ENCODE results near the gene DRC3.

Gene DRC3

GRCh38 chr17:18045691-18046350 lies 73.2 kb downstream of the DRC3 start:
- DNase-seq (ENCODE audit: low read depth, low spot score): no peak

- no peak for DNase-seq (ENCODE audit: low read depth, low spot score)
Observed at GRCh38 chr17:18055597-18055996, 82.9 kb downstream of the DRC3 start.

GRCh38 chr17:18056214-18056613 lies 83.6 kb downstream of the DRC3 start:
- no peak for DNase-seq (ENCODE audit: low read depth, low spot score)

- DNase-seq (ENCODE audit: low read depth, low spot score): no peak
Observed at GRCh38 chr17:18059283-18059682, 86.6 kb downstream of the DRC3 start.

- no peak for DNase-seq (ENCODE audit: low read depth, low spot score)
Observed at GRCh38 chr17:18064053-18064452, 91.4 kb downstream of the DRC3 start.

GRCh38 chr17:18065546-18065945 lies 92.9 kb downstream of the DRC3 start:
- no peak for DNase-seq (ENCODE audit: low read depth, low spot score)
